Posterior vena cava (tissue), 2 donors: Measurements from ENCODE around the gene CYB5RL. TPM values are rescaled to one million over a fixed set of nuclear protein-coding genes. Genes with fewer than 3 reads are reported as not detected.

ENCODE experiments used
- total RNA-seq, 2 donors: library from RNA; stranded (reverse); fragmentation: NEBNext Ultra II Directional; extraction: Animal tissue kit (Norgen Biotek cat#: 25700); gene quantifications; one replicate each; pipeline ENCODE4 v1.2.1, GENCODE V29; 2021
- donor health status: DM: yes; HTN: yes; CAD: no.
- donor health status: DM: yes; HTN: yes; CAD: no.

The CYB5RL gene
- total RNA-seq, 2 donors from 2014 or later, result 5.0 to 6.7 TPM

Other genes with a start within 250 kb of the CYB5RL start
- gene LDLRAD1, start 181.8 kb downstream of the CYB5RL start, total RNA-seq, result not detected
- 100 to 1,000 TPM; 248 to 383 TPM for gene TMEM59, start 146.8 kb downstream of the CYB5RL start, total RNA-seq
- gene TCEANC2, start 146.4 kb downstream of the CYB5RL start, total RNA-seq, result 1 to 10 TPM; 4.4 to 5.7 TPM
- gene CDCP2, start 47.0 kb downstream of the CYB5RL start, total RNA-seq, result under 1 TPM; 0.51 to 0.86 TPM
- 10 to 100 TPM; 40.9 to 41.9 TPM for gene MRPL37, start 137 bp upstream of the CYB5RL start, total RNA-seq
- gene SSBP3, start 206.4 kb upstream of the CYB5RL start, total RNA-seq, result 10 to 100 TPM; 41.8 to 56.1 TPM